ENCODE measurements around the gene PHF21B. TPM values are rescaled to one million over a fixed set of nuclear protein-coding genes. Genes with fewer than 3 reads are reported as not detected.
"Not testable (repeated sequence)": the region's sequence is repeated elsewhere in the genome, so short reads cannot be mapped to it uniquely, and the experiment has no call there.

Gene PHF21B
- total RNA-seq, 1 donor: under 0.01 TPM

DNA sequence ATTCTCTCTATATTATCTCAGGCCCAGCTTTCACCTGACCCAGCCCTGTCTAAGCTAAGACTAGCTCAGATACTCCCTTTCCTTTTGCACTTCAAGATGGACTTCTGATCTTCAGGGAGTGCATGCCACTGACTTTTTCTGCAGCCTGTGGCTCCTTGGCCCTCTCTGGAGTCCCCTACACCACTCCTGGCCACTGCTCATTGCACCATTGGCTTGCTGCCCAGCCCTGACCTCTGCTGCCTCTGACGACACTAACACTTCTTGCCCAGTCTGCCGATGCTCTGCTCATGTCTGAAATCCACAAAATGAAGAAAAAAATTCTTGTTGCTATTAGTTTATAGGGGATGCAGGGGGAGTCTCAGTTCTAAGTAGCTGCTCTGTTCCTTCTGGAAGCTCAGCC, 106.6 kb downstream of the PHF21B start:
- DNase-seq (ENCODE audit: low read depth in 2 of 3, low spot score in 2 of 3): not testable (repeated sequence)

GRCh38 chr22:44901301-44901700, 108.5 kb downstream of the PHF21B start:
- peak in 2 of 3 donors; percentile 5 to 8 for DNase-seq (ENCODE audit: low read depth in 2 of 3, low spot score in 2 of 3)

DNA sequence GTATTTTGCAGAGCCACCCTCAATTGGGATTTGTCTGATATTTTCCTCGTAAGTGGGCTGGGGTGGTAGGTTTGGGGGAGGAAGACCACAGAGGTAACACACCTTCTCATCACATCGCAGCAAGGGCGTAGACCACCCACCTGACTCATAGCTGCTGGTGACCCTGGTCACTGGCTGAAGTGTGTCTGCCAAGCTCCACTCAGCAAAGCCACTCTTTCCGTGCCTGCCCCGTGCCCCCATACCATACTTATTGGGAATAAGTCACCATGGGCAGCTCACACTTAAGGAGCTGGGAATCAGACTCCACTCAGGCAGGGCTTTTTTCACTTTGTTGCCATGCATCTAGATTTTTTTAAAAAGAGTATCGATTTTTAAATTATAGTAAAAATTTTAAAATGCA, 111.6 kb downstream of the PHF21B start:
- DNase-seq (ENCODE audit: low read depth in 2 of 3, low spot score in 2 of 3): no peak

- DNase-seq (ENCODE audit: low read depth in 2 of 3, low spot score in 2 of 3): peak in 1 of 3 donors; percentile 6
Observed at GRCh38 chr22:44895296-44896055, 114.3 kb downstream of the PHF21B start.

GRCh38 chr22:44894782-44895181, 115.0 kb downstream of the PHF21B start:
- no peak for DNase-seq (ENCODE audit: low read depth in 2 of 3, low spot score in 2 of 3)

GRCh38 chr22:44894321-44894720, 115.5 kb downstream of the PHF21B start:
- DNase-seq (ENCODE audit: low read depth in 2 of 3, low spot score in 2 of 3): no peak

GRCh38 chr22:44893731-44894080, 116.1 kb downstream of the PHF21B start:
- DNase-seq (ENCODE audit: low read depth in 2 of 3, low spot score in 2 of 3): no peak

DNA sequence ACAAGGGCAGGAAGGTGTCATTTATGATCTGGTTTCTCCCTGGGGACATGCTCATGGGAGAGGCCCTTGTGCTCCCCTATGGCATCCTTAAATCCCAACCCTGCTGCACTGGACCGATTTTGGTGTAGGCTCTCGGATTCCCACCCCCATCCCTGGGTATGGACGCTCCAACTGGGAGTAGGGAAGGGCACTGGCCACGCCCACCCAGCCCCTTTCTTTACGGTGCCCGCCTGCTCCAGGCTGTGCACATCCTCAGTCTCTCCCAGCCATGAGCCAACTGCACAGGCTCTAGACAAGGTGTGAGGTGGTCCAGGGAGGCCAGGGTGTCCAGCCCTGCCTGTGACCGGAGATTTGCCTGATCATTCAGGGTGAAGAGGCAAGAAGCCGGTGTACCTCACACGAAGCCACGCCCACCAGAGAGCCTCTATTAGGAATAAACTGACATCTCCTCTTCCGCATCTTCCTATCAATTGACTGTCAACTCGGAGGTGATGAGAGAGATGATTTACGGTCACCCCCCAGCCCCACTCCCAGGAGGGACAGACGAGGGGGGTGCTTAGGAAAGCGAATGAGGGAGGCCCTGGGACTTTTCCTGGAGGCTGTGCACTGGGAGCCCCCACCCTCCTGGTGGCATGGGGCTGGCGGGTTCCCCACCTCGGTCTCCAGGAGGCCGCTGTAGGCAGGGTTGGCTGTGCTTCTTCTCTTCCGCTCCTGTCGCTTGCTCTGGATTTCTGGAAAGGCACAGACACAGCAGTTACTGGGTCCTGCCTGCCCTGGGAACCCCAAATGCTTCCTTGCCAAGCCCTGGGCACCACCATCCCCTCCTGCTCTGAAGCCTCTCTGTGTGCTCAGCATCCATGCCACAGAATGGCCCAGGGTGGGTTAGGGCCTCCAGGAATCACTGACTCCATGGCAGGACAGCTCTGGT, 116.7 kb downstream of the PHF21B start:
- DNase-seq (ENCODE audit: low read depth in 2 of 3, low spot score in 2 of 3): no peak

- no peak for DNase-seq (ENCODE audit: low read depth in 2 of 3, low spot score in 2 of 3)
Observed at GRCh38 chr22:44892243-44892642, 117.6 kb downstream of the PHF21B start.

DNA sequence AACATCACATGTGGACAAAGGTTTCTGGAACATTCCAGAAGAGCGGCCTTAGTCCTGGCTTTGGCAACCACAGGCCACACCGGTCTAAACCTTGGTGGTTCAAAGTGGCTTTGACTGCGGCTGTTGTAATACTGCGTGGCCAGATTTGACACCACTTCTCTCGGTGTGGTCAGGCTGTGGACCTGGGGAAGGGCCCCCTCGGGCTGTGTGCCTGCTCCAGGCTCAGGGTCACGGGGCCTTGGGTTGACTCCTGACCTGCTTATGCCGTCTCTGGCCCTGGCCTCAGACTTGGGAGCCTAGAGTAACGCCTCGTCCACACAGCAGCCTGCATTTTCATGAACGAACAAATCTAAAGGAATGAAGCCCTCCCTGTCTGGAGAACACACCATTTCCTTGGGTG, 118.0 kb downstream of the PHF21B start:
- DNase-seq (ENCODE audit: low read depth in 2 of 3, low spot score in 2 of 3): no peak

DNA sequence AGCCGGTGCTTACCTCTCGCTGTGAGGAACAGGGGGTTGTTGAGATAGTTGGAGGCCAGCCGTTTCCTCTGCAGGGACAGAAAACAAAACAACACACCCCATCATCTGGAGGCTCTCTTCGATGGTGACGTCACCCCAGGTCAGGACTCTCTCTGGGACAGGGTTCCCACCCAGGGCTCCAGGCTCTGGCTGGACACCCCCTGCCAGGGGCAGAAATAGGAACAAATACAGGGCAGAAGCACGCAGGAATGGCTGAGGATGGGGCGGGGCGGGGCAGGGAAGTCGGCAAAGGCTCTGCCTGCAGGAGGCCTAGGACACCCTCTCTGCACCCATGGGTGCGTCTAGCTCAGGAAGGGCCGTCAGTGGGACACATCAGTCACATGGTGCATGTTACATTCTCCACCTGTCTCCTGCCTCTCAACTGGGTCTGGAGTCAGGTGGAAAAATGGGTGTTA, 118.5 kb downstream of the PHF21B start:
- DNase-seq (ENCODE audit: low read depth in 2 of 3, low spot score in 2 of 3): no peak

DNA sequence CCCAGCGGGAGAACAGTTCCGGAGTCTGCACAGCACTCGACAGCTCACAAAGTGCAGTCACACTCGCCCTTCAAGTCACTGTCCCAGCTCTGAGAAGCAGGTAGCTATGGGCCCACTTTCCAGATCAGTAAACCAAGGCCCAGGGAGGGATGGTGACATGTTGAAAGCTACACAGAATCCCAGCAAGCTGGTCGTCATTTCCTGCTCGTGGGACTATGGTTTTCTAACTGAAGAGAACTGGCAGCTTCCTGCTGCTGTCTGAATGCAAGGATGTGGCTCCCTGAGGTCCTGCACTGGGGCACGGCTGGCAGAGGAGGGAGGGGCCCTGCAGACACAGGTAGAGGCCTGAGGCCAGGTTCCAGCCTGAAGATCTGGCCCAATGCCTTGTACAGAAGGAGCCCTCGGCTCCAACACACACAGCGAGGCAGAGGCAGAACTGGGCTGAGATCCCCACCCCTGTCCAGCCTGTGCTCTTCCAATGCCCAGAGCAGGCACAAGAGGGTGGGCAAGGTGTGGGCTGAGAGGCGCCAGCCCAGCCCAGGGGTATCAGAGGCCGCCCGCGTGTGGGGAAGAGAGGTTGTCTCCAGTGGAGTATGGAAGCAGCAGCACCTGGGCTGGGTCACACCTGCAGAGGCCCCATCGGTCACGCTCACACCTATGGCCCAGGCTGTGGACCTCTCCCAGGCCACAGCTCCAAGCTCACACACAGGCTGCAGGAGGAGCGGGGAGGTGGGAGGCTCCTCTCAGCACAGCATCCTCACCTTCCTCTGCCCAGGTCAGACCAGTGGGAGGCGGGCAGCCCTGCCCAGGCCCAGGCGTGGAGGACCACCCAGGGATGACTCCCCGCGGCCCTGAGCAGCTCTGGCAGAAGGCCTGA, 119.2 kb downstream of the PHF21B start:
- no peak for DNase-seq (ENCODE audit: low read depth in 2 of 3, low spot score in 2 of 3)

- no peak for DNase-seq (ENCODE audit: low read depth in 2 of 3, low spot score in 2 of 3)
Observed at GRCh38 chr22:44889255-44889878, 120.4 kb downstream of the PHF21B start.

DNA sequence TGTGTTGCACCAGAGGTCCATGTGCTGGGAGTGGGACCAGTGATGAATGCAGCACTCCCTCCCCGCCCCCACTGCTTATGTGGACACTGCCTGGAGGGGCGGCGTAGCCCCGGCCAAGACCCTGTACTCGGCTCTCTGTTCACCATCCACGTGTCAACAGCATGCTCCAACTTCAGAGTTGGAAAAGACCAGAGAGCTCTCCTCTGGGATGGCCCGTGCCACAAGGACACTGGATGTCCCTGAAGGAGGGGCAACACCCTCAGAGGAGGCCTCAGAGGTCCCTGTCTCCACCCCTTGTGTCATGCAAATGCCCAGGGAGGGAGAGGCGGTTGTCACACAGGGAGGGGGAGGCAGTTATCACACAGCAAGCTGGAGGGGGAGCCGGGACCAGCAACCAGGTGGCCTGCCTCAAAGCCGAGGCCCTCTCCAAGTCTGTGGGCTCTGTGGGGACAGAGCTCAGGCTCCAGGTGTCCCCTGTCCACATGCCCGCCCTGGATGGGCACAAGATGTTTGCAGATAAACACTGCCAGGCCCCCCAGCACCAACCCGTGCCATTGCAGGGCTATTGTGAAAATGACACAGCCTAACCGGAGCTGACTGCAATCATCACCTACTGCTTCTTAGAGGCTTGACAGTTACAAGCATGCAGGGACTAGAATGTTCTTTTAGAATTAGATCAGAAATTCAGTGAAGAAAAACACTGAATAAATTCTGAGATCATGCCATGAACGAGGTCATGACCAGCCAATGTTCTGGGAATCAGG, 121.1 kb downstream of the PHF21B start:
- no peak for DNase-seq (ENCODE audit: low read depth in 2 of 3, low spot score in 2 of 3)

DNA sequence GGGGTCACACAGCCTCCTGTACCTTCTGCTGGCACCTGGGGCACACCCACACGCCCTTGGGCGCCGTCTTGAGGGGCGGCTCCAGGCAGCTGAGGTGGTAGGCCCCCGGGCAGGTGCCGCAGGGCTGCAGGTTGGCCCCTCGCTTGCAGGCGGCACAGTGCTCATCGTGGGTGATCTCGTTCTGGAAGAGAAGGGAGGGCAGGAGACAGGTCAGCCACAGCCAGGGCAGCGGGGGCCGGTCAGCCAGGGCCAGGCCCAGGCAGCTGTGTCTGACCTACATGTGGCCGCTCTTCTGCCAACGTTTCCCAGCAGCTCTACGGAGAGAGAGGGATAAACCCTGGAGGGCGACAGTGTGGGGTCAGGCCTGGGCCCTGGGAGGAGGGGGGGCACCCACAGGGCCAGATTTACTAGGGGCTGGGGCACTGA, 121.9 kb downstream of the PHF21B start:
- DNase-seq (ENCODE audit: low read depth in 2 of 3, low spot score in 2 of 3): no peak

DNA sequence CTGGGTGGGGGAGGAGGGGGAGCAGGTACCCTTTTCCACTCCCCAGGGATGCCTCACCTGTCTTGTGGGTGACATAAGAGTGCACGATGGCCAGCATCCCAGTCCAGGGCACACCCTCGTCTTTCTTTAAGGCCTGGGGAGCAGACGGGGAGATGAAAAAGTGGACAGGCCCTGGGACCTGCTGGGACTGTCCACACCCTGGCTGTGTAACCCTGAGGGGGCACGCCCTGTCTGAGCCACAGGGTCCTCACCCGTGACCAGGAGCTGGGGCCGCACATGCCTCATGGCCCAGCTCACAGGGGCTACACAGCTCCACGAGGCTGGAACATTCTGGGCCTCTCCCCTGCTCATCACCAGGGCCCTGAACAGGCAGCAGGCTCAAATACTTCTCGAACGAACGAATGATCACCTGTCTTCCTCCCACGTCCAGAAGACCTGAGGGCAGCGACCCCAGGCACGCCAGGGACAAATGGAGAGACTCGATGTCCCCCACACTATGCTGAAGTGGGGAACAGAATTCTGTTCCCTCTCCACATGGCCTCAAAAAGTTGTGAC, 123.9 kb downstream of the PHF21B start:
- no peak for DNase-seq (ENCODE audit: low read depth in 2 of 3, low spot score in 2 of 3)

GRCh38 chr22:44884968-44885805, 124.6 kb downstream of the PHF21B start:
- no peak for DNase-seq (ENCODE audit: low read depth in 2 of 3, low spot score in 2 of 3)

GRCh38 chr22:44884562-44884961, 125.2 kb downstream of the PHF21B start:
- no peak for DNase-seq (ENCODE audit: low read depth in 2 of 3, low spot score in 2 of 3)
